M059J (cell line): Measurements from ENCODE around the gene SSBP3. TPM values are rescaled to one million over a fixed set of nuclear protein-coding genes. Genes with fewer than 3 reads are reported as not detected.
A peak's percentile ranks its signal among the peaks of the same experiment; 100 is the strongest.
"Not testable (repeated sequence)": the region's sequence is repeated elsewhere in the genome, so short reads cannot be mapped to it uniquely, and the experiment has no call there.

Source experiments
- DNase-seq: peaks from one replicate; pipeline ENCODE4 v3.0.0-alpha.2; 2012; ENCODE audit warnings: low read depth
- total RNA-seq: library from RNA; depleted of rRNA; stranded (reverse); fragments of >200 nt; shearing (Covaris generic); gene quantifications from 2 replicates; pipeline ENCODE4 v1.2.3, GENCODE V29; 2014

The SSBP3 gene
- total RNA-seq, 1 experiment from 2014 or later, result 18.8 TPM

GRCh38 chr1:54348700-54349021 lies 57.5 kb downstream of the SSBP3 start:
- no peak for DNase-seq

- DNase-seq, result no peak
Observed at GRCh38 chr1:54347955-54348699, 58.1 kb downstream of the SSBP3 start.

DNA sequence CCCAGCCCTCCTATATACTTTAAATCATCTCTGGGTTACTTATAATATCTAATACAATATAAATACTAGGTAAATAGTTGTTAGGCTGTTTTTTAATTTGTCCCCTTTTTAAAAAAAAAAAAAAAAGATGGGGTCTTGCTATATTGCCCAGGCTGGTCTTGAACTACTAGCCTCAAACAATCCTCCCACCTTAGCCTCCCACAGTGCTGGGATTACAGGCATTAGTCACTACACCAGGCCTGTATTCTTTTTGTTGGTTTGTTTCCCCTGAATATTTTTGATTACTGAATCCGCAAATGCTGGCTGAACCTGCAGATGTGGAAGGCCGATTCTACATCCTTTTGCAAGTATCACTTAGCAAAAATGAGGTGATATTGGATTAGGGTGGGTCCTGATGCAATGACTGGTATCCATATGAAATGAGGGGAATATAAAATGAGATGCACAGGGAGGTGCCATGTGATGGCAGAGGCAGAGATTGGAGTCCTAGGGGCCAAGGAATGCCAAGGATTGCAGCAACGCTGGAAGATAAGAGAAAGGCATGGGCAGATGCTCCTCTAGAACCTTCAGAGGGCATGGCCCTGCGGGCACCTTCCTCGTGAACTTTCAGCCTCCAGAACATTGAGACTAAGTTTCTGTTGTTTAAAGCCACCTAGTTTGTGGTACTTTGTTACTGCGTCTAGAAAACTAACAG lies 58.8 kb downstream of the SSBP3 start:
- DNase-seq, result no peak

- DNase-seq, result not testable (repeated sequence)
Observed at GRCh38 chr1:54345548-54345947, 60.6 kb downstream of the SSBP3 start.

GRCh38 chr1:54345116-54345515 lies 61.1 kb downstream of the SSBP3 start:
- DNase-seq, result no peak

- DNase-seq, result no peak
Observed at GRCh38 chr1:54342742-54343687, 63.2 kb downstream of the SSBP3 start.

- DNase-seq, result no peak
Observed at GRCh38 chr1:54342288-54342687, 63.9 kb downstream of the SSBP3 start.

- no peak for DNase-seq
Observed at GRCh38 chr1:54341763-54342162, 64.4 kb downstream of the SSBP3 start.

DNA sequence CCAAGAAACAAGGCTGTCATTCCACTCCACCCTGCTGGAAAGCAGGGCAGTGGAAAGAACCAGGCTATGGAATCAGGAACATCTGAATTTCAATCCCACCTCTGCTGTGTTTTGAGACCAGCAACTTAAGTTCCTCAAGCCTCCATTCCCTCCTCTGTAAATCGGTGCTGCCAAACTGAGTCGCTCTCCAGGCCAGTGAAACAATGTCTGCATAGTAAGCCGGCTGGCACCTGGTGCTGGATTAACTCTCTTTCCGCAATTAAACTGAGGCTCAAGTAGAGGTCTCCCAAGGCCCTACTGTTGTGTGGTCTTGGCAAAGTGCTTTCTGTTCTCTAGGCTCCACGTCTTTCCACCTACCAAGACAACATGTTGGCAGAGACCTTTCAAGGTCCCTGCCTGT lies 65.3 kb downstream of the SSBP3 start:
- DNase-seq, result no peak

- DNase-seq, result no peak
Observed at GRCh38 chr1:54340434-54340833, 65.8 kb downstream of the SSBP3 start.

- DNase-seq, result no peak
Observed at GRCh38 chr1:54339126-54339525, 67.1 kb downstream of the SSBP3 start.

GRCh38 chr1:54338464-54338863 lies 67.7 kb downstream of the SSBP3 start:
- DNase-seq, result no peak

- DNase-seq, result no peak
Observed at GRCh38 chr1:54337928-54338327, 68.3 kb downstream of the SSBP3 start.

- no peak for DNase-seq
Observed at GRCh38 chr1:54337034-54337433, 69.2 kb downstream of the SSBP3 start.

- no peak for DNase-seq
Observed at GRCh38 chr1:54336116-54336515, 70.1 kb downstream of the SSBP3 start.

GRCh38 chr1:54335755-54336108 lies 70.5 kb downstream of the SSBP3 start:
- peak; percentile 58 for DNase-seq

DNA sequence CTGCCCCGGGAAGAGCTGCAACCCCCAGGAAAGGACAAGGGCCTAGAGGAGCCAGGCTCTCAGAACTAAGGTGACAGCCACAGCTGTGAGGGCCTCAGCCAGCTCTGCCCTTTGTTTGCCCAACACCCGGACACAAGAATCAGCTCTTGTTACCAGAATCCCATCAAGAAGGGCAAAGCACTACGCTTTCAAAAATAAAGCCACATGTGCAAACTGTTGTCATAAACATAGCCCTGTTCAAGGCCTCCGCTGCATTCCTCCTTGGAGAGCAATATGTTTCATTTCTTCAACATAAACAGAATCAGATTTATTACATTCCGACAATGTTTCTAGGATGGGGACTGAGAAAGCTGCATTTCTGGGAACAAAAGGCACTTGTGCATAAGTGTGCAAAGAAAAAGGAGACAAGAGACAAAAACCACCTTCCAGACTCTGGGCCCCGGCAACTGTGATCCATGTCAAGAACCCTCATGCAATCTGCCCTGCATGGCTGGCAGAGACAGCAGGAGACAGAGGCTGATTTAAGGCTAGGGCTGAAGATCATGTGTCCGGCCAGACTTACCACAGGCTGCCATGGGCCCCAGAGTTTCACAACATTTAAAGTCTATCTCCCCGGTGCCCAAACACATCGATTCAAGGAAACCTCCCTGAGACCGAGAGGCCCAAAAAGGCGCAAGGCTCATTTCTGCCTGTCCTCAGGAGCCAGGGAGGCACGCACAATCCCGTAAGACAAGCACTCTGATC lies 71.0 kb downstream of the SSBP3 start:
- DNase-seq, result no peak

GRCh38 chr1:54332781-54333585 lies 73.2 kb downstream of the SSBP3 start:
- DNase-seq, result no peak

- DNase-seq, result no peak
Observed at GRCh38 chr1:54331843-54332463, 74.2 kb downstream of the SSBP3 start.

DNA sequence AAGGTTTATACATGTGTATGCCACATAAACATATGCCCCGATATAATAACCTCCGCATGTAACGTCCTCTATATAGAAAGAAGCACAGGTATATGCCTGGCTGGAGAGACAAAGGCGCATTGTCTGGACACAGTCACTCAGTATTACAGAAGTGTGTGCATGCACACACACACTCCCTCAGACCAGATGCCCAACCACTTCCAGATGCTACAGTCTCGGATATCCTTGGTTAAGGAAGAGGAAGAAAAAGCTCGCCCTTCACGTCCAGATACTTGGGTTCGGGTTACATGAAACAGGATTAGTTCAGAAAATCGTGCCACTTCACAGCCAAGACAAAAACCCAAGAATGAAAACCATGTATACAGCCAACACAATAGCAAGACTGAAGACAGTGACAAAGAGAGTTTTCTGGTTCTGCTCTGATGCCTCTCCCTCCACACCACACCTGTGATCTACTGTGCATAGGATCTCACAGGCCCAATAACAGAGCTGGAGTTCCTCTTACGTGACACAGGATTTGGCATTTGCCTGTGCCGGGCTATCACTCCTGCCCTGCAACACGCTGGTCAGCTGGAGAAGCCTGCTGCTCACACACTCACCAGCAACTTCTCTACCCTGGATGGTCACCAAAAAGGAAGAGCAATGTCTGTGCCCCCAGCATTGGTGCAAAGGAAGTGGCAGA lies 75.0 kb downstream of the SSBP3 start:
- no peak for DNase-seq
